ENCODE measurements around the gene CNR1. TPM values are rescaled to one million over a fixed set of nuclear protein-coding genes. Genes with fewer than 3 reads are reported as not detected.

Gene CNR1
- total RNA-seq, 1 donor from 2014 or later: 0.92 TPM

DNA sequence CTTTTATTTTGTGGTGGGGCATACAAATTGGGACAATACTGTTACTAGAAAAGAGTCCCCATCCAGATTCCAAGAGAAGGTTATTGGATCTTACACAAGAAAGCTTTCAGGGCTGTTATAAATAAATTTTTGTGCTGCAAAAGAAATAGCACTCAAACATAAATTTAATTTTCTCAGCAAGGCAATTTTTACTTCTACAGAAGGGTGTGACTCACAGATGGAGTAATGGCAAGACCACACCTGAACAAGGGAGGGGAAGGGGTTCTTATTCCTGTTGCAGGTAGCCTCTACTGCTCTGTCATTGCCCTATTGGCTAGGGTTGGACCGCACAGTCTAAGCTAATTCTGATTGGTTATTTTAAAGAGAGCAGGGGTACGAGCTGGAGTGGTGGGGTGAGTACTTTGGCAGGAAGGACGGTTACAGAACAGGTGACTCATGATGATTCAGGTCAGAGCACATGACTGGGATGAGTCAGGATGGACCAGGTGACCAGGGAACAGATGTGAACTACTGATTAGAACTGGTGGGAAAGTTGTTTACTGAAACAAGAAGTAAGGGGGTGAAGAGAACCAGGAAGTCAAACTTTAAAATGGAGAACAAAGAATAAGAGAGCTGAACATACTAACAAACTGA lies 41.1 kb downstream of the CNR1 start:
- no peak for DNase-seq (ENCODE audit: low read depth)
- no peak overlapping the region for H3K4me3 ChIP-seq (ENCODE audit: low read depth, low read length)
- H3K36me3 ChIP-seq (ENCODE audit: control insufficient read depth, insufficient read depth, low read length): no peaks in the 10 kb centered on the region
- TF ChIP-seq, protein P1, sequence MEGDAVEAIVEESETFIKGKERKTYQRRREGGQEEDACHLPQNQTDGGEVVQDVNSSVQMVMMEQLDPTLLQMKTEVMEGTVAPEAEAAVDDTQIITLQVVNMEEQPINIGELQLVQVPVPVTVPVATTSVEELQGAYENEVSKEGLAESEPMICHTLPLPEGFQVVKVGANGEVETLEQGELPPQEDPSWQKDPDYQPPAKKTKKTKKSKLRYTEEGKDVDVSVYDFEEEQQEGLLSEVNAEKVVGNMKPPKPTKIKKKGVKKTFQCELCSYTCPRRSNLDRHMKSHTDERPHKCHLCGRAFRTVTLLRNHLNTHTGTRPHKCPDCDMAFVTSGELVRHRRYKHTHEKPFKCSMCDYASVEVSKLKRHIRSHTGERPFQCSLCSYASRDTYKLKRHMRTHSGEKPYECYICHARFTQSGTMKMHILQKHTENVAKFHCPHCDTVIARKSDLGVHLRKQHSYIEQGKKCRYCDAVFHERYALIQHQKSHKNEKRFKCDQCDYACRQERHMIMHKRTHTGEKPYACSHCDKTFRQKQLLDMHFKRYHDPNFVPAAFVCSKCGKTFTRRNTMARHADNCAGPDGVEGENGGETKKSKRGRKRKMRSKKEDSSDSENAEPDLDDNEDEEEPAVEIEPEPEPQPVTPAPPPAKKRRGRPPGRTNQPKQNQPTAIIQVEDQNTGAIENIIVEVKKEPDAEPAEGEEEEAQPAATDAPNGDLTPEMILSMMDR (IDR thresholded peaks at IDR 0.05; ENCODE audit: insufficient read depth, low read length, poor library complexity, severe bottlenecking): no peak
- no peaks in the 10 kb centered on the region for H3K27me3 ChIP-seq (ENCODE audit: control insufficient read depth, insufficient read depth, low read length)

- TF ChIP-seq, protein P1 (IDR thresholded peaks at IDR 0.05; ENCODE audit: insufficient read depth, low read length, poor library complexity, severe bottlenecking): no peak
- no peak for DNase-seq (ENCODE audit: low read depth)
- Histone ChIP-seq H3K4me3 (ENCODE audit: low read depth, low read length) (no peak overlapping the region), H3K36me3 (ENCODE audit: control insufficient read depth, insufficient read depth, low read length) (no peaks in the 10 kb centered on the region), H3K27me3 (ENCODE audit: control insufficient read depth, insufficient read depth, low read length) (no peaks in the 10 kb centered on the region)
Observed at GRCh38 chr6:88120635-88121034, 45.5 kb downstream of the CNR1 start.

GRCh38 chr6:88119769-88120168 lies 46.4 kb downstream of the CNR1 start:
- Histone ChIP-seq H3K4me3 (ENCODE audit: low read depth, low read length) (no peak overlapping the region), H3K27me3 (ENCODE audit: control insufficient read depth, insufficient read depth, low read length) (no peaks in the 10 kb centered on the region), H3K36me3 (ENCODE audit: control insufficient read depth, insufficient read depth, low read length) (no peaks in the 10 kb centered on the region)
- TF ChIP-seq, protein P1 (IDR thresholded peaks at IDR 0.05; ENCODE audit: insufficient read depth, low read length, poor library complexity, severe bottlenecking): no peak
- no peak for DNase-seq (ENCODE audit: low read depth)

GRCh38 chr6:88116276-88116675 lies 49.9 kb downstream of the CNR1 start:
- Histone ChIP-seq H3K36me3 (ENCODE audit: control insufficient read depth, insufficient read depth, low read length) (no peaks in the 10 kb centered on the region), H3K4me3 (ENCODE audit: low read depth, low read length) (no peak overlapping the region), H3K27me3 (ENCODE audit: control insufficient read depth, insufficient read depth, low read length) (no peaks in the 10 kb centered on the region)
- DNase-seq (ENCODE audit: low read depth): no peak
- TF ChIP-seq, protein P1 (IDR thresholded peaks at IDR 0.05; ENCODE audit: insufficient read depth, low read length, poor library complexity, severe bottlenecking): no peak

- no peak for DNase-seq (ENCODE audit: low read depth)
- no peak overlapping the region for H3K4me3 ChIP-seq (ENCODE audit: low read depth, low read length)
- TF ChIP-seq, protein P1 (IDR thresholded peaks at IDR 0.05; ENCODE audit: insufficient read depth, low read length, poor library complexity, severe bottlenecking): no peak
- no peaks in the 10 kb centered on the region for H3K27me3 ChIP-seq (ENCODE audit: control insufficient read depth, insufficient read depth, low read length)
- H3K36me3 ChIP-seq (ENCODE audit: control insufficient read depth, insufficient read depth, low read length): no peaks in the 10 kb centered on the region
Observed at GRCh38 chr6:88115307-88115706, 50.8 kb downstream of the CNR1 start.

DNA sequence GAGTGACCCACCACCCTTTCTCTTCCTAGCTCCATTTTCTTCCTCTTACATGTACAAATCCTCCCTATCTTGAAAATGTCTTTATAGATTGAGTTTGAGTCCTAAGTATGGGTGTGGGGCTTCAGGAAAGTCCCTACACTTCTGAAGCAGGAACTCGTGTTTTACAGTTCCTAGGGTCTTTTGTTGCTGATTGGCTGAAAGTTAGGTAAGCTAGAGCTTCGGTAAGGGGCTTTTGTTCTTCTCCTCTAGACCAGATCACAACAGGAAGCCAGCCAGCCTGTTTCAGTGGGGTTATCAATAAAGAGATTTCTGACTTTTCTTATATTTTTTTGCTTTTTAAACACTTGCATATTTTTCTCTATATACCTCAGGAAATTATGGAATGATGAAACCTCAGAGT lies 51.3 kb downstream of the CNR1 start:
- TF ChIP-seq, protein P1 (IDR thresholded peaks at IDR 0.05; ENCODE audit: insufficient read depth, low read length, poor library complexity, severe bottlenecking): no peak
- DNase-seq (ENCODE audit: low read depth): no peak
- no peaks in the 10 kb centered on the region for H3K27me3 ChIP-seq (ENCODE audit: control insufficient read depth, insufficient read depth, low read length)
- no peaks in the 10 kb centered on the region for H3K36me3 ChIP-seq (ENCODE audit: control insufficient read depth, insufficient read depth, low read length)
- H3K4me3 ChIP-seq (ENCODE audit: low read depth, low read length): no peak overlapping the region
